DND-41 (cell line): ENCODE data around the gene KRT23.

Experiments
- ATAC-seq: fragments of 200-7000 bp; cut with Tn5 transposase; 3 replicates; pipeline ENCODE4 v1.9.1; 2021; ENCODE audit warnings: low read depth; ENCODE audit not compliant: insufficient read depth
- DNase-seq: peaks from one replicate; pipeline ENCODE4 v3.0.0-alpha.2; 2020
- H2AFZ ChIP-seq: 2 replicates; pipeline ENCODE4 v1.6.0; 2012; ENCODE audit warnings: low read depth, low read length
- H3K27ac ChIP-seq: 2 replicates; pipeline ENCODE4 v1.5.1; 2012; ENCODE audit warnings: low read length, inconsistent platforms
- H3K27me3 ChIP-seq: fragments of 200-600 bp; sonication (generic); 2 replicates; pipeline ENCODE4 v1.6.0; 2012; ENCODE audit warnings: low read length, mild to moderate bottlenecking, inconsistent platforms; ENCODE audit not compliant: insufficient read depth, poor library complexity
- H3K36me3 ChIP-seq: 2 replicates; pipeline ENCODE4 v1.5.1; 2012; ENCODE audit warnings: low read length, inconsistent platforms; ENCODE audit not compliant: insufficient read depth
- H3K4me1 ChIP-seq: 2 replicates; pipeline ENCODE4 v1.5.1; 2012; ENCODE audit warnings: mild to moderate bottlenecking, low read length; ENCODE audit not compliant: insufficient read depth
- H3K4me2 ChIP-seq: 2 replicates; pipeline ENCODE4 v1.6.0; 2012; ENCODE audit warnings: mild to moderate bottlenecking, moderate library complexity, low read length, inconsistent platforms; ENCODE audit not compliant: insufficient read depth
- H3K4me3 ChIP-seq, 2 experiments: fragments of 200-600 bp in 1 of 2; shearing (Covaris generic) in 1 of 2; 2 replicates each; pipeline ENCODE4 v1.5.1; 2012 to 2016; ENCODE audit warnings: inconsistent platforms in 2 of 2, low read length in 2 of 2, mild to moderate bottlenecking in 2 of 2, low read depth in 1 of 2, moderate library complexity in 1 of 2
- H3K79me2 ChIP-seq: 2 replicates; pipeline ENCODE4 v1.6.0; 2012; ENCODE audit warnings: low read length, inconsistent platforms; ENCODE audit not compliant: insufficient read depth
- H3K9ac ChIP-seq: 2 replicates; pipeline ENCODE4 v1.6.0; 2012; ENCODE audit warnings: low read depth, mild to moderate bottlenecking, inconsistent platforms, low read length, moderate library complexity
- H3K9me3 ChIP-seq: 2 replicates; pipeline ENCODE4 v1.5.1; 2012; ENCODE audit warnings: low read length, moderate library complexity, mild to moderate bottlenecking, inconsistent platforms; ENCODE audit not compliant: insufficient read depth, severe bottlenecking
- H4K20me1 ChIP-seq: 2 replicates; pipeline ENCODE4 v1.6.0; 2012; ENCODE audit warnings: low read length; ENCODE audit not compliant: insufficient read depth
- EZH2 ChIP-seq: IDR thresholded peaks from 3 replicates; pipeline ENCODE4 v1.6.1; 2012; ENCODE audit warnings: borderline replicate concordance, low read depth, mild to moderate bottlenecking, moderate library complexity, low read length, inconsistent platforms; ENCODE audit not compliant: severe bottlenecking
- TF ChIP-seq, protein P1 (sequence below): IDR thresholded peaks from 2 replicates; pipeline ENCODE4 v1.5.1; 2012; ENCODE audit warnings: borderline replicate concordance, low read length, moderate library complexity, mild to moderate bottlenecking; ENCODE audit not compliant: poor library complexity, severe bottlenecking; ENCODE audit errors: extremely low read depth

The KRT23 gene, protein sequence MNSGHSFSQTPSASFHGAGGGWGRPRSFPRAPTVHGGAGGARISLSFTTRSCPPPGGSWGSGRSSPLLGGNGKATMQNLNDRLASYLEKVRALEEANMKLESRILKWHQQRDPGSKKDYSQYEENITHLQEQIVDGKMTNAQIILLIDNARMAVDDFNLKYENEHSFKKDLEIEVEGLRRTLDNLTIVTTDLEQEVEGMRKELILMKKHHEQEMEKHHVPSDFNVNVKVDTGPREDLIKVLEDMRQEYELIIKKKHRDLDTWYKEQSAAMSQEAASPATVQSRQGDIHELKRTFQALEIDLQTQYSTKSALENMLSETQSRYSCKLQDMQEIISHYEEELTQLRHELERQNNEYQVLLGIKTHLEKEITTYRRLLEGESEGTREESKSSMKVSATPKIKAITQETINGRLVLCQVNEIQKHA

DNA sequence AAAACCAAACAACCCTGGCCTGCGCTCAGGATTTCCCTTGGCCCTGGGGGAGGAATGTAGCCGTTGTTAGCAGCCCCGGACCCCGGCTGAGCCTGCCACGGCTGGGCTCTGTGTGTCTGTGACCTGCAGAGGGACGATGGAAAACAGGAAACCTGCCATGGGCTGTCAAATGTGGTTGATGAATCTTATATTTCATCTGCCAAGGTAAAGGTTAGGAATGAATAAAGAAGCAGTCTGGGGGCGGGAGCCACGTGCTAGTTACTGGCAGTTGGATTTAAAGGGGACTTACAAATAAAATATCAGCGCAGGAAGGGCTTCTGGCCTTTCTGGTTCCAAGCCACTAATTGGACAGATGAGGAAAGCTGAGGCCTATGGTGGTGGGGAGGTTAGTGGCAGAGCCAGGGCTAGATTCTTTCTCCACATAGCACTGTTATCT lies at the start of gene KRT23:
TSS of gene KRT23 (minus strand) at position 263 of the 436 bp plus-strand sequence. CDS start 1,043 bp downstream, outside the sequence.
- TF ChIP-seq, protein P1, sequence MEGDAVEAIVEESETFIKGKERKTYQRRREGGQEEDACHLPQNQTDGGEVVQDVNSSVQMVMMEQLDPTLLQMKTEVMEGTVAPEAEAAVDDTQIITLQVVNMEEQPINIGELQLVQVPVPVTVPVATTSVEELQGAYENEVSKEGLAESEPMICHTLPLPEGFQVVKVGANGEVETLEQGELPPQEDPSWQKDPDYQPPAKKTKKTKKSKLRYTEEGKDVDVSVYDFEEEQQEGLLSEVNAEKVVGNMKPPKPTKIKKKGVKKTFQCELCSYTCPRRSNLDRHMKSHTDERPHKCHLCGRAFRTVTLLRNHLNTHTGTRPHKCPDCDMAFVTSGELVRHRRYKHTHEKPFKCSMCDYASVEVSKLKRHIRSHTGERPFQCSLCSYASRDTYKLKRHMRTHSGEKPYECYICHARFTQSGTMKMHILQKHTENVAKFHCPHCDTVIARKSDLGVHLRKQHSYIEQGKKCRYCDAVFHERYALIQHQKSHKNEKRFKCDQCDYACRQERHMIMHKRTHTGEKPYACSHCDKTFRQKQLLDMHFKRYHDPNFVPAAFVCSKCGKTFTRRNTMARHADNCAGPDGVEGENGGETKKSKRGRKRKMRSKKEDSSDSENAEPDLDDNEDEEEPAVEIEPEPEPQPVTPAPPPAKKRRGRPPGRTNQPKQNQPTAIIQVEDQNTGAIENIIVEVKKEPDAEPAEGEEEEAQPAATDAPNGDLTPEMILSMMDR = no peak
- no peak for TF ChIP-seq EZH2
- no peak within 1 kb of the TSS for H3K4me2 ChIP-seq

DNA sequence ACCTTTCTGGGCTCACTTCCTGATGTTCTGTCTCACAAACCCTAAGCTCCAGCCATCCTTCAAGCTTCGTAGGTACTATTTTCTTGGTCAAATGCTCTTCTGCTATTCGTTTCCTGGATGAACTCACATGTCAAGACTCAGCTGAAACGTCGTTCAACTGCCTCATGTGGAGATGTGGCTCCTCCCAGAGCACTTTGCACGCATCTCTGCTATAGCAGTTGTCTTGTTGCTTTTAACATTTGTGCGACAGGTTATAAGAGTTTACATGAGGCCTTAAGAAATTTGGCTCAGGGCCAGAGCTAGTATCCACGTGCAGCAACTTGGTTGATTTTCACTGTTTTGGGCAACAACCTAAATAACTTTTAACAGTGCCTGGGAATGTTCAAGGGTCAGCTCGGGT lies 49.5 kb upstream of the KRT23 start:
- Histone ChIP-seq H3K4me1 (no peaks in the 10 kb centered on the region), H4K20me1 (no peaks in the 10 kb centered on the region), H2AFZ (no peak overlapping the region), H3K9me3 (no peaks in the 10 kb centered on the region), H3K4me3 (no peak overlapping the region), H3K79me2 (no peaks in the 10 kb centered on the region), H3K36me3 (no peaks in the 10 kb centered on the region), H3K4me2 (no peak overlapping the region), H3K9ac (no peak overlapping the region), H3K27ac (no peak overlapping the region), H3K27me3 (peaks cover 29% of the 10 kb centered on the region)
- DNase-seq (no peak), ATAC-seq (no peak)
- TF ChIP-seq, protein P1 = no peak
- TF ChIP-seq EZH2 = no peak

More for the DNA sequence above, at the start of gene KRT23:
- H2AFZ ChIP-seq = no peak within 1 kb of the TSS
- H4K20me1 ChIP-seq = no peaks in the 10 kb centered on the region
- H3K79me2 ChIP-seq = no peaks in the 10 kb centered on the region
- peaks cover 43% of the 10 kb centered on the region for H3K27me3 ChIP-seq
- no peak within 1 kb of the TSS for H3K27ac ChIP-seq
- DNase-seq (no peak), ATAC-seq (no peak)
- no peak within 1 kb of the TSS for H3K4me3 ChIP-seq
- no peaks in the 10 kb centered on the region for H3K9me3 ChIP-seq
- H3K36me3 ChIP-seq = no peaks in the 10 kb centered on the region
- no peak within 1 kb of the TSS for H3K9ac ChIP-seq
- no peaks in the 10 kb centered on the region for H3K4me1 ChIP-seq

DNA sequence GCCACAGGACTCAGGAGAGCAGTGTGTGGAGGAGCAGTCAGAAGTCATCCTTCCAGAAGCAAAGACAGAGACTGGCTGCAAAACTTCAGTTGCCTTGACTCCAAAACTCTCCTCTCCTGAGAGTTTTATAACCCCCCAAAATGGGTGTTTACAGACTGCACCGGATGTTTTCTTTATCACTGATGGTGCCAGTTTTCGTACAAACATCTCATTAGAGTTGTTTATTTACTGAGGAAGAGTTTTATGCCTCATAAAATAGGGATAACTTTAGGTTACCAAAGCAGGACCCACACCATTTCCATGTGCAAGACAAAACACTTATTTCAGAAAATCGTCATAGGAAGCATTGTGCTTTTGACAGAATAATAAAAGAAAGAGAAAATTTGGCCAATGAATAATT lies 46.8 kb upstream of the KRT23 start, which contains the start of gene KRT40:
TSS of gene KRT40 (minus strand) at position 101 of the 400 bp plus-strand sequence. CDS start at position 48, 53 bp downstream.
- DNase-seq (no peak), ATAC-seq (no peak)
- H3K79me2 ChIP-seq = no peaks in the 10 kb centered on the region
- no peak within 1 kb of the TSS for H2AFZ ChIP-seq
- no peaks in the 10 kb centered on the region for H3K9me3 ChIP-seq
- no peak within 1 kb of the TSS for H3K27ac ChIP-seq
- no peaks in the 10 kb centered on the region for H3K4me1 ChIP-seq
- H3K27me3 ChIP-seq = peaks cover 28% of the 10 kb centered on the region
- no peak within 1 kb of the TSS for H3K4me3 ChIP-seq
- H3K36me3 ChIP-seq = no peaks in the 10 kb centered on the region
- TF ChIP-seq EZH2 = no peak
- TF ChIP-seq, protein P1 = no peak
- no peak within 1 kb of the TSS for H3K4me2 ChIP-seq
- H3K9ac ChIP-seq = no peak within 1 kb of the TSS
- no peaks in the 10 kb centered on the region for H4K20me1 ChIP-seq
